ENCODE measurements around the gene BRWD1. TPM values are rescaled to one million over a fixed set of nuclear protein-coding genes. Genes with fewer than 3 reads are reported as not detected.
A peak's percentile ranks its signal among the peaks of the same experiment; 100 is the strongest.

Gene BRWD1
- polyA plus RNA-seq, 3 donors: 12.1 to 16.8 (median 12.7) TPM

- Mint-ChIP-seq H3K9me3 (peaks cover 0 to 5% (median 3%) of the 10 kb centered on the region in 7 donors), H3K27ac (peak overlapping the region in 1 of 7 donors; percentile 3), H3K4me3 (no peak overlapping the region), H3K4me1 (no peaks in the 10 kb centered on the region), H3K36me3 (peaks cover 57 to 78% of the 10 kb centered on the region in 2 donors), H3K27me3 (ENCODE audit: low read depth in 3 of 3) (no peaks in the 10 kb centered on the region)
- Histone ChIP-seq H3K36me3 (replicated peaks in 1 of 2; ENCODE audit: control insufficient read depth in 1 of 2, insufficient read depth in 2 of 2, low read length in 2 of 2) (peaks cover 43 to 97% of the 10 kb centered on the region in 2 donors), H3K4me1 (ENCODE audit: control insufficient read depth in 1 of 2, insufficient read depth in 2 of 2, low read length in 2 of 2) (no peaks in the 10 kb centered on the region), H3K27ac (ENCODE audit: low read depth in 1 of 2, low read length in 2 of 2) (no peak overlapping the region), H3K79me2 (ENCODE audit: insufficient read depth, low read length) (peaks cover 88% of the 10 kb centered on the region), H3K27me3 (ENCODE audit: control insufficient read depth in 2 of 2, insufficient read depth in 2 of 2, low read length in 2 of 2) (no peaks in the 10 kb centered on the region), H3K4me2 (replicated peaks; ENCODE audit: extremely low read depth, low read length, poor library complexity, severe bottlenecking) (no peak overlapping the region), H3K9ac (ENCODE audit: insufficient read depth, low read length, poor library complexity, severe bottlenecking) (no peak overlapping the region), H3K9me3 (replicated peaks in 1 of 2; ENCODE audit: control insufficient read depth in 1 of 2, insufficient read depth in 1 of 2, low read length in 2 of 2) (peaks cover 0 to 7% of the 10 kb centered on the region in 2 donors), H3K4me3 (replicated peaks in 1 of 3; ENCODE audit: low read depth in 2 of 3, low read length in 3 of 3) (no peak overlapping the region), H4K20me1 (ENCODE audit: insufficient read depth, low read length) (peaks cover 83% of the 10 kb centered on the region), H2AFZ (ENCODE audit: insufficient read depth, low read depth, low read length, poor library complexity, severe bottlenecking) (no peak overlapping the region)
- DNase-seq: no peak
- TF ChIP-seq, protein P1, sequence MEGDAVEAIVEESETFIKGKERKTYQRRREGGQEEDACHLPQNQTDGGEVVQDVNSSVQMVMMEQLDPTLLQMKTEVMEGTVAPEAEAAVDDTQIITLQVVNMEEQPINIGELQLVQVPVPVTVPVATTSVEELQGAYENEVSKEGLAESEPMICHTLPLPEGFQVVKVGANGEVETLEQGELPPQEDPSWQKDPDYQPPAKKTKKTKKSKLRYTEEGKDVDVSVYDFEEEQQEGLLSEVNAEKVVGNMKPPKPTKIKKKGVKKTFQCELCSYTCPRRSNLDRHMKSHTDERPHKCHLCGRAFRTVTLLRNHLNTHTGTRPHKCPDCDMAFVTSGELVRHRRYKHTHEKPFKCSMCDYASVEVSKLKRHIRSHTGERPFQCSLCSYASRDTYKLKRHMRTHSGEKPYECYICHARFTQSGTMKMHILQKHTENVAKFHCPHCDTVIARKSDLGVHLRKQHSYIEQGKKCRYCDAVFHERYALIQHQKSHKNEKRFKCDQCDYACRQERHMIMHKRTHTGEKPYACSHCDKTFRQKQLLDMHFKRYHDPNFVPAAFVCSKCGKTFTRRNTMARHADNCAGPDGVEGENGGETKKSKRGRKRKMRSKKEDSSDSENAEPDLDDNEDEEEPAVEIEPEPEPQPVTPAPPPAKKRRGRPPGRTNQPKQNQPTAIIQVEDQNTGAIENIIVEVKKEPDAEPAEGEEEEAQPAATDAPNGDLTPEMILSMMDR (IDR thresholded peaks at IDR 0.05): no peak
- no CpG with 5 or more reads among the region's 3 CpGs for WGBS (ENCODE audit: insufficient coverage)
- intact Hi-C loops (cut with micrococcal nuclease): no loop called here
These were observed 12.8 kb downstream of the BRWD1 start for GRCh38 chr21:39300587-39300986.

DNA sequence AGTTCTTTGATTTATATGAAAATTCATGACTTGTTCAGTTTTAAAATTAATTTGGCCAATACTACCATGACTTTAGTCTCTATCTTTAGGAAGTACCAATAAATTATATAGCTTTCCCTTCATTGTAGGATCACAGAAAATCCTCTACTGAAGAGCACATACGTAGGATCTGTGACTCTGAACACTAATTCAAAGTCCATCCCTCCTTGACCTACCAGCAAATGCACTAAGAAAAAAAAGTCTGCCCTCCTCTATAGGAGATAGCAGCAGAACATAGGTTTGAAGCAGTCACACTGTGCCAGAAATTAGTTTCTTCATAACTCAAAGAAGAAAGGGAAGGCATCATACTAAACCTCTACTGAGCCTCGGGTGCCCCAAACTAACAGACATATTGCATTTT lies 16.5 kb downstream of the BRWD1 start:
- peaks cover 0 to 7% of the 10 kb centered on the region in 2 donors for H3K9me3 ChIP-seq (replicated peaks in 1 of 2; ENCODE audit: control insufficient read depth in 1 of 2, insufficient read depth in 1 of 2, low read length in 2 of 2)
- no peak overlapping the region for H3K9ac ChIP-seq (ENCODE audit: insufficient read depth, low read length, poor library complexity, severe bottlenecking)
- no peak overlapping the region for H3K27ac ChIP-seq (ENCODE audit: low read depth in 1 of 2, low read length in 2 of 2)
- TF ChIP-seq, protein P1 (IDR thresholded peaks at IDR 0.05): no peak
- H4K20me1 ChIP-seq (ENCODE audit: insufficient read depth, low read length): peaks cover 87% of the 10 kb centered on the region
- Mint-ChIP-seq H3K36me3 (peaks cover 71 to 86% of the 10 kb centered on the region in 2 donors), H3K9me3 (peaks cover 0 to 5% (median 3%) of the 10 kb centered on the region in 7 donors), H3K27me3 (ENCODE audit: low read depth in 3 of 3) (no peaks in the 10 kb centered on the region), H3K27ac (peak overlapping the region in 1 of 7 donors; percentile 29), H3K4me1 (no peaks in the 10 kb centered on the region), H3K4me3 (no peak overlapping the region)
- DNase-seq: no peak
- no peak overlapping the region for H2AFZ ChIP-seq (ENCODE audit: insufficient read depth, low read depth, low read length, poor library complexity, severe bottlenecking)
- no peaks in the 10 kb centered on the region for H3K27me3 ChIP-seq (ENCODE audit: control insufficient read depth in 2 of 2, insufficient read depth in 2 of 2, low read length in 2 of 2)
- no peak overlapping the region for H3K4me3 ChIP-seq (replicated peaks in 1 of 3; ENCODE audit: low read depth in 2 of 3, low read length in 3 of 3)
- peaks cover 66% of the 10 kb centered on the region for H3K79me2 ChIP-seq (ENCODE audit: insufficient read depth, low read length)
- no peak overlapping the region for H3K4me2 ChIP-seq (replicated peaks; ENCODE audit: extremely low read depth, low read length, poor library complexity, severe bottlenecking)
- H3K36me3 ChIP-seq (replicated peaks in 1 of 2; ENCODE audit: control insufficient read depth in 1 of 2, insufficient read depth in 2 of 2, low read length in 2 of 2): peaks cover 62 to 99% of the 10 kb centered on the region in 2 donors
- intact Hi-C loops (cut with micrococcal nuclease): no loop called here
- no CpG with 5 or more reads among the region's 2 CpGs for WGBS (ENCODE audit: insufficient coverage)
- no peaks in the 10 kb centered on the region for H3K4me1 ChIP-seq (ENCODE audit: control insufficient read depth in 1 of 2, insufficient read depth in 2 of 2, low read length in 2 of 2)

Measured in CD14-positive monocyte (primary cell).